DOHH2 (cell line): Measurements from ENCODE around the gene LRG1.

ENCODE experiments used
- EZH2phosphoT487 ChIP-seq: fragments of 200-600 bp; sonication (generic); IDR thresholded peaks from 2 replicates; pipeline ENCODE4 v1.6.1; 2017; ENCODE audit warnings: borderline replicate concordance, mild to moderate bottlenecking, antibody characterized with exemption, low read length, moderate library complexity, mixed read lengths
- TF ChIP-seq, protein P1 (sequence below): fragments of 200-600 bp; sonication (generic); IDR thresholded peaks from one replicate; pipeline ENCODE4 v1.5.1; 2014; ENCODE audit warnings: antibody characterized with exemption, mild to moderate bottlenecking, low read depth, low read length; ENCODE audit not compliant: poor library complexity, severe bottlenecking

GRCh38 chr19:4586691-4587090, 46.9 kb upstream of the LRG1 start:
- TF ChIP-seq, protein P1, sequence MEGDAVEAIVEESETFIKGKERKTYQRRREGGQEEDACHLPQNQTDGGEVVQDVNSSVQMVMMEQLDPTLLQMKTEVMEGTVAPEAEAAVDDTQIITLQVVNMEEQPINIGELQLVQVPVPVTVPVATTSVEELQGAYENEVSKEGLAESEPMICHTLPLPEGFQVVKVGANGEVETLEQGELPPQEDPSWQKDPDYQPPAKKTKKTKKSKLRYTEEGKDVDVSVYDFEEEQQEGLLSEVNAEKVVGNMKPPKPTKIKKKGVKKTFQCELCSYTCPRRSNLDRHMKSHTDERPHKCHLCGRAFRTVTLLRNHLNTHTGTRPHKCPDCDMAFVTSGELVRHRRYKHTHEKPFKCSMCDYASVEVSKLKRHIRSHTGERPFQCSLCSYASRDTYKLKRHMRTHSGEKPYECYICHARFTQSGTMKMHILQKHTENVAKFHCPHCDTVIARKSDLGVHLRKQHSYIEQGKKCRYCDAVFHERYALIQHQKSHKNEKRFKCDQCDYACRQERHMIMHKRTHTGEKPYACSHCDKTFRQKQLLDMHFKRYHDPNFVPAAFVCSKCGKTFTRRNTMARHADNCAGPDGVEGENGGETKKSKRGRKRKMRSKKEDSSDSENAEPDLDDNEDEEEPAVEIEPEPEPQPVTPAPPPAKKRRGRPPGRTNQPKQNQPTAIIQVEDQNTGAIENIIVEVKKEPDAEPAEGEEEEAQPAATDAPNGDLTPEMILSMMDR, result no peak
- no peak for TF ChIP-seq EZH2phosphoT487
